GM21526 (cell line): ENCODE results near the gene TMEM121.
"Not testable (repeated sequence)": the region's sequence is repeated elsewhere in the genome, so short reads cannot be mapped to it uniquely, and the experiment has no call there.

Experiments used
- ATAC-seq: cut with Tn5 transposase; IDR thresholded peaks from one replicate; pipeline ENCODE4 v1.9.1; 2021; ENCODE audit warnings: moderate library complexity; ENCODE audit not compliant: unreplicated experiment, low FRiP score

The TMEM121 gene

GRCh38 chr14:105567164-105568103, 41.1 kb downstream of the TMEM121 start:
- ATAC-seq: not testable (repeated sequence)

DNA sequence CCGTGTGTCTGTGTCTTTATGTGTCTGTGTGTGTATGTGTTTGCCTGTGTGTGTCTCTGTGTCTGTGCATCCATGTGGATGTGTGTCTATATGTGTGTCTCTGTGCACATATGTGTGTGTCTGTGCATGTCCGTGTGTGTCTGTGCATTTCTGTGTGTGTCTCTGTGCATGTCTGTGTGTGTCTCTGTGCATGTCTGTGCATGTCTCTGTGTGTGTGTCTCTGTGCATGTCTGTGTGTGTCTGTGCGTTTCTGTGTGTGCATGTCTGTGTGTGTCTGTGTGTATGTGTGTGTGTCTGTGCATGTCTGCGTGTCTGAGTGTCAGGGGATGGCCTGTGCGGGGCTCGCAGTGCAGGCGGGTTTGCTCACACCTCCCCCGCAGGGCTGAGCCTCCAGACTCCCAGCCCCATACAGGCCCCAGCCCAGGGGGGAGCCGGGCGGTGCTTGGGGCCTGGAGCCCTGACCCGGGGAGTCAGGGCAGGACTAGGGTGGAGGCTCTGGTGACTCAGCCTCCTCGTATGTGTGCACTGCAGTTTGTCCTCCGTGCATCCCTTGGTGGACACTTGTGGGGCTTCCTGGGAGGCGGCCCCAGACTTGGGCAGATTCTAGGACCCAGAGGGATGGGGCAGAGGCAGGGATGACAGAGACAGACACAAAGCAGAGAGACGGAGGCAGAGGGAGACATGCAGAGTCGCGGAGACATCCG, 41.9 kb downstream of the TMEM121 start:
- ATAC-seq: not testable (repeated sequence)

- no peak for ATAC-seq
Observed at GRCh38 chr14:105568859-105569766, 42.7 kb downstream of the TMEM121 start.

DNA sequence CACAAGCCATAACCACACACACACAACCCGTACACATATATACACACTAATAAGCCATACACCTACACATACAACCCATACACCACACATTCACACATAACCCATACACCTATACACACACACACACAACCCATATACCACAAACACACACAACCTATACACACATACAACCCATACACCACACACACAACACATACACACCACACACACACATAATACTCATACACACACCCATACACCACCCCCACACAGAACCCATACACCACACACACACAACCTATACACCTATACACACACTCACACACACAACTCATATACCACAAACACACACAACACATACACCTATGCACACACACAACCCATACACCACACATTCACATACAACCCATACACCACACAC, 44.1 kb downstream of the TMEM121 start:
- ATAC-seq: no peak

- not testable (repeated sequence) for ATAC-seq
Observed at GRCh38 chr14:105571181-105571951, 45.0 kb downstream of the TMEM121 start.

DNA sequence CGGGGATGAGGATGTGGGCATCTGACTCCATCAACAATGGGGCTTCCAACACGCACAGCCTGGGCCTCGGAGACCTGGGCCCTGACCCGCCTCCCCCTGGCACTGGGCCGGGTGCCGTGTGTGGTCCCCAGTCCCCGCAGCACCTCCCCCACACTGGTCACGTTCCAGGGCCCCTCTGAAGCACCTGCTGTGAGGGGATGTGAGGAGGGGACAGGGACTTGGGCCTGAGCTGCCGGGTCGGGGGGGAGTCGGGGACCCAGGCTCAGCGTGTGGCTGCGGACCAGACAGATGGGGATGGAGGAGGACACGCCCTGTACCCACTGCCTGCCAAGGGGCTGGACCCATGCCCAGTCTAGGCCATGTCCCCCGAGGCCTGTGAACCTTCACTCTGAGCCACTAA, 45.7 kb downstream of the TMEM121 start:
- not testable (repeated sequence) for ATAC-seq

GRCh38 chr14:105573841-105574240, 47.5 kb downstream of the TMEM121 start:
- ATAC-seq: not testable (repeated sequence)

GRCh38 chr14:105574411-105574810, 48.0 kb downstream of the TMEM121 start:
- ATAC-seq: not testable (repeated sequence)

GRCh38 chr14:105575016-105575700, 48.8 kb downstream of the TMEM121 start:
- peak; percentile 42 for ATAC-seq

DNA sequence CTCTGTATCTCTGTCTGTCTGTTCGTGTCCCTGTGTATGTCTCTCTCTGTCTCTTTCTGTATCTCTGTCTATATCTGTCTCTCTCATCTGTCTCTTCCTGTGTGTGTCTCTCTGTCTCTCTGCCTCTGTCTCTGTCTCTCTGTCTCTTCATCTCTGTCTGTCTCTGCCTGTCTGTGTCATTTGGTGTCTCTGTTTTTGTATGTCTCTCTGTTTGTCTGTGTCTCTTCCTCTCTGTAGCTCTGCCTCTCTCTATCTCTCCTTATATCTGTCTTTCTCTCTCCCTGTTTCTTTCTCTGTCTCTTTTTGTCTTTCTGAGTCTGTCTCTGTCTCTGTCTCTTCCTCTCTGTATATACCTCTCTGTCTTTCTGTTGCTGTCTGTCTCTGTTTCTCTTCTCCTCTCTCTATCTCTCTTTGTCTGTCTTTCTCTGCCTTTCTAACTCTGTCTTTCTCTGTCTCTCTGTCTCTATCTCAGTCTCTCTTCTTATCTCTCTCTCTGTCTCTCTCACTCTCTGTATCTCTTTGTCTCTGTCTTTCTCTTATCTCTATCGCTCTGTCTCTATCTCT, 50.2 kb downstream of the TMEM121 start:
- no peak for ATAC-seq

DNA sequence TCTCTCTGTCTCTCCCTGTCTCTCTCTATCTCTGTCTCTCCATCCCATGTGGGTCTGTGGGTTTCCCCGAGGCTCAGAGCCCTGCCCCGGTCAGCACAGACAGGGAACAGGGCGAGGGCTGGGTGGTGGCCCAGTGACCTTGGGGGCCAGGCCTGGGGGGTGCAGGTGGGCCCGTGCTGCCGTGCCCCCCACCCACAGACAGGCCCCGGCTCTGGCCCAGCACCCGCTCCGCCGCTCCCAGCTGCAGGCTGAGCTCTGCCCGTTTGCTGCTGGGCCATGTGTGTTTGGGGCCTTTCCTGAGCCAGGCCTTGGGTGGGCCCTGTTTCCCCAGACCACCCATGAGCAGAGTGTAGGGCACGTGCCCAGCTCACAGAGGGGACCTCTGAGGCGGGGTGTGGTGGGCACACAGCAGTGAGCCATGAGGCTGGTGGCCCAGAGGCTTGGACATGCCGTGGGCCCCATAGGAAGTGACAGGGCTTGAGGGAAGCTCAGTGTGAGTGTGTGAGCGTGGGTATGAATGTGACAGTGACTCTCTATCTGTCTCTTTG, 51.0 kb downstream of the TMEM121 start:
- no peak for ATAC-seq

DNA sequence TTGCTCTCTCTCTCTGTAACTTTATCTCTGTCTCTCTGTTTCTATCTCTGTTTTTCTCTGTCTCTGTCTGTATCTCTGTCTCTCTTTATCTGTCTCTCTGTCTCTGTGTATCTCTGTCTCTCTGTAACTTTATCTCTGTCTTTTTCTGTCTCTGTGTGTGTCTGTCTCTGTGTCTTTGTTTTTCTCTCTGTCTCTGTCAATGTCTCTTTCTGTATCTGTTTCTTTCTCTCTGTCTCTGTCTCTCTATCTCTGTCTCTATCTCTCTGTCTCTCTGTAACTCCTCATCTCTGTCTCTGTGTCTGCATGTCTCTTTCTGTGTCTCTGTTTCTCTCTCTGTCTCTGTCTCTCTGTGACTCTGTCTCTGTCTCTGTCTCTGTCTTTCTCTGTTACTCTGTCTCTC, 51.7 kb downstream of the TMEM121 start:
- ATAC-seq: no peak

GRCh38 chr14:105579221-105579620, 52.8 kb downstream of the TMEM121 start:
- ATAC-seq: not testable (repeated sequence)
